Stromal cell of bone marrow (primary cell): ENCODE data around the gene PIGM.

Source experiments
- DNase-seq: peaks from one replicate; pipeline ENCODE4 v3.0.0-alpha.2; 2012; ENCODE audit warnings: low read depth

PIGM gene

GRCh38 chr1:160022330-160023310 lies 9.2 kb downstream of the PIGM start:
- DNase-seq = no peak

GRCh38 chr1:160021376-160022074 lies 10.3 kb downstream of the PIGM start:
- no peak for DNase-seq

- no peak for DNase-seq
Observed at GRCh38 chr1:160020196-160020595, 11.6 kb downstream of the PIGM start.

- DNase-seq = no peak
Observed at GRCh38 chr1:160018900-160019299, 12.9 kb downstream of the PIGM start.

- no peak for DNase-seq
Observed at GRCh38 chr1:160018347-160018746, 13.4 kb downstream of the PIGM start.

- no peak for DNase-seq
Observed at GRCh38 chr1:160017592-160017991, 14.2 kb downstream of the PIGM start.

GRCh38 chr1:160011781-160012180 lies 20.0 kb downstream of the PIGM start:
- DNase-seq = no peak

GRCh38 chr1:160009801-160010200 lies 22.0 kb downstream of the PIGM start:
- no peak for DNase-seq

GRCh38 chr1:160009081-160009480 lies 22.7 kb downstream of the PIGM start:
- DNase-seq = no peak

- DNase-seq = no peak
Observed at GRCh38 chr1:160007577-160008200, 24.1 kb downstream of the PIGM start.

GRCh38 chr1:160006312-160006940 lies 25.4 kb downstream of the PIGM start:
- DNase-seq = peak; percentile 44

GRCh38 chr1:160005070-160005469 lies 26.7 kb downstream of the PIGM start:
- DNase-seq = no peak

- no peak for DNase-seq
Observed at GRCh38 chr1:160004425-160004824, 27.4 kb downstream of the PIGM start.

GRCh38 chr1:160004001-160004400 lies 27.8 kb downstream of the PIGM start:
- no peak for DNase-seq

- no peak for DNase-seq
Observed at GRCh38 chr1:160001440-160001839, 30.4 kb downstream of the PIGM start.

- no peak for DNase-seq
Observed at GRCh38 chr1:159999204-159999603, 32.6 kb downstream of the PIGM start.

GRCh38 chr1:159996653-159997052 lies 35.1 kb downstream of the PIGM start:
- DNase-seq = peak; percentile 75

- DNase-seq = no peak
Observed at GRCh38 chr1:159994896-159995295, 36.9 kb downstream of the PIGM start.

- DNase-seq = no peak
Observed at GRCh38 chr1:159993911-159994310, 37.9 kb downstream of the PIGM start.

- no peak for DNase-seq
Observed at GRCh38 chr1:159992161-159992560, 39.6 kb downstream of the PIGM start.

- DNase-seq = peak; percentile 18
Observed at GRCh38 chr1:159991513-159991912, 40.3 kb downstream of the PIGM start.

GRCh38 chr1:159990005-159990404 lies 41.8 kb downstream of the PIGM start:
- DNase-seq = no peak
